Activated CD8-positive, alpha-beta memory T cell treated with anti-CD3 and anti-CD28 coated beads, Interleukin-2, amount 10 ng/mL, durations not matched to agents 7 days and 5 days (primary cell): ENCODE measurements around the gene TMEM30A. TPM values are rescaled to one million over a fixed set of nuclear protein-coding genes. Genes with fewer than 3 reads are reported as not detected.

Experiments
- ATAC-seq: fragments of 150-1000 bp; cut with Tn5 transposase; one replicate; pipeline ENCODE4 v1.10.0; 2021; ENCODE audit warnings: moderate library complexity
- CTCF ChIA-PET: fragments of 350-600 bp; sonication (Branson Sonifier 250); formaldehyde crosslinking; loops from one replicate; lab custom pipeline; 2021; ENCODE audit warnings: antibody characterized with exemption; lab: Charles Lee
- DNase-seq: peaks from one replicate; pipeline ENCODE4 v3.0.0-alpha.2; 2020
- H3K27ac Mint-ChIP-seq: one replicate; pipeline ENCODE4 v1.8.0; 2021; ENCODE audit warnings: mild to moderate bottlenecking, mixed read lengths
- H3K27me3 Mint-ChIP-seq: one replicate; pipeline ENCODE4 v1.8.0; 2021; ENCODE audit warnings: mixed read lengths
- H3K36me3 Mint-ChIP-seq: one replicate; pipeline ENCODE4 v1.8.0; 2021; ENCODE audit warnings: mild to moderate bottlenecking, mixed read lengths
- H3K4me1 Mint-ChIP-seq: one replicate; pipeline ENCODE4 v1.8.0; 2021; ENCODE audit warnings: mixed read lengths
- H3K4me3 Mint-ChIP-seq: one replicate; pipeline ENCODE4 v1.8.0; 2021; ENCODE audit warnings: mild to moderate bottlenecking, moderate library complexity, mixed read lengths
- H3K9me3 Mint-ChIP-seq: one replicate; pipeline ENCODE4 v1.8.0; 2022; ENCODE audit warnings: low read depth, mixed read lengths
- total RNA-seq, 2 experiments: library from RNA; stranded (reverse); gene quantifications; one replicate each; pipeline ENCODE4 v1.2.3, GENCODE V29; 2021

TMEM30A gene
- total RNA-seq, 2 experiments from 2014 or later: 39.9 to 54.4 TPM

DNA sequence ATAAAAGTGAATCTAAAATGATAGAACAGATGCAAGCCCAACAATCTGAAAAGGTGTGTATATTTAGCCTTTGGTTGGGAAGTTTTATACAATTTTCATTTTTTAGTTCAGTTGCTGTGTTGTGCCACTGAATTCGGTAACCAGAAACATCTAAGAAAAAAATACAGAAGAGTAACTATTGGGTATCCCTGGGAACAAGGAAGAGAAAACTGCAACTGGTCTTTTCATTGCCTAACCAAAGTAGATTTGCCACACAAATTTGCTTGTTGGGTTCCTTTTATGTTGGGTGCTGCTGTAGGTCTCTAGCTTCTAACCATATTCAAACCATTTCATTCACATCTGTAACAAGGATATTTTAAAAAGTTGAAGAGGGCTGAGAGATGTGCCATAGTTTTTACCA is 2.8 kb upstream of the TMEM30A start:
- peaks cover 32% of the 10 kb centered on the region for H3K4me1 Mint-ChIP-seq
- H3K27ac Mint-ChIP-seq: peak overlapping the region; percentile 54
- no peak for ATAC-seq
- peak overlapping the region; percentile 9 for H3K4me3 Mint-ChIP-seq
- CTCF ChIA-PET: no interaction called here
- H3K27me3 Mint-ChIP-seq: no peaks in the 10 kb centered on the region
- peaks cover 8% of the 10 kb centered on the region for H3K36me3 Mint-ChIP-seq
- no peak for DNase-seq
- no peaks in the 10 kb centered on the region for H3K9me3 Mint-ChIP-seq

DNA sequence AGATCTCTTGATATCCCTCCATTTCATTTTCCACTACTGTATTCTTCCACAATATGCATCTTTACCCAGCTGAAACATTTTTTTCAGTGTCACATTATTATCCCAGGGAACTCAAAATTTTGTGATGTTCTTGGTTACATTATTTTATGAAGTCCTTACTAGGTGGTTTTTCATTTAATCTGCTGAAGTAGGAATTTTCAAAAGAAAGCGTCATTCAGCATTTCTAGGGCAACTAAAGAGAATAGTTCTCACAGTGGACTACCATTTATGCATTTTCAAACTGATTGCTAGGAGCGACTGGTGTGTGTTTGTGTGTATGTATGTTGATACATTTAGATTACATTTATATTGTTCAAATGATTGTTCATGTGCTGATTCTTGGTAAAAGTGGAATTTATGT is 2.4 kb upstream of the TMEM30A start:
- DNase-seq: no peak
- CTCF ChIA-PET: no interaction called here
- Mint-ChIP-seq H3K4me3 (no peak overlapping the region), H3K27ac (peak overlapping the region; percentile 7), H3K27me3 (no peaks in the 10 kb centered on the region), H3K4me1 (peaks cover 36% of the 10 kb centered on the region), H3K9me3 (no peaks in the 10 kb centered on the region), H3K36me3 (peaks cover 8% of the 10 kb centered on the region)
- ATAC-seq: no peak

DNA sequence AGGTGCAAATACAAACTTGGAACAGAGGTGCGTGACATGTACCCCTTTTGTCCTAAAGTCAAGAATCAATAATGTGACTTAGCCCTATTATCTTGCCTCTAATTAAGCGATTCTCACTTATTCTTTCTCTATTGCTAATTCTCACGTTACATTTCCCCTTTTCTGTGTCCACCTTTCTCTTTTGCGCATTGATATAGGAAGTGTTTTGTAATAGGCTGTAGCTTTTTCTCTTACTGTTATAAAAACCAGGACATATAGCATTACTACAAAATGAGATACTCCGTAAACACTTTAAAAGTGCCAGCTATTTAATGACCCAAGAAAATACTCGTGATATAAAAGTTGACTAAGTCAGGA is 669 bp upstream of the TMEM30A start:
- ATAC-seq (no peak), DNase-seq (no peak)
- Mint-ChIP-seq H3K27me3 (no peaks in the 10 kb centered on the region), H3K4me3 (no peak overlapping the region), H3K36me3 (peaks cover 8% of the 10 kb centered on the region), H3K9me3 (no peaks in the 10 kb centered on the region), H3K4me1 (peaks cover 43% of the 10 kb centered on the region), H3K27ac (no peak overlapping the region)
- CTCF ChIA-PET: interaction anchor here (1.3 to 1.9 kb wide), 2 partner anchors 9 to 17 kb away, joined by 6 read pairs; no protein-coding TSS in a partner anchor

DNA sequence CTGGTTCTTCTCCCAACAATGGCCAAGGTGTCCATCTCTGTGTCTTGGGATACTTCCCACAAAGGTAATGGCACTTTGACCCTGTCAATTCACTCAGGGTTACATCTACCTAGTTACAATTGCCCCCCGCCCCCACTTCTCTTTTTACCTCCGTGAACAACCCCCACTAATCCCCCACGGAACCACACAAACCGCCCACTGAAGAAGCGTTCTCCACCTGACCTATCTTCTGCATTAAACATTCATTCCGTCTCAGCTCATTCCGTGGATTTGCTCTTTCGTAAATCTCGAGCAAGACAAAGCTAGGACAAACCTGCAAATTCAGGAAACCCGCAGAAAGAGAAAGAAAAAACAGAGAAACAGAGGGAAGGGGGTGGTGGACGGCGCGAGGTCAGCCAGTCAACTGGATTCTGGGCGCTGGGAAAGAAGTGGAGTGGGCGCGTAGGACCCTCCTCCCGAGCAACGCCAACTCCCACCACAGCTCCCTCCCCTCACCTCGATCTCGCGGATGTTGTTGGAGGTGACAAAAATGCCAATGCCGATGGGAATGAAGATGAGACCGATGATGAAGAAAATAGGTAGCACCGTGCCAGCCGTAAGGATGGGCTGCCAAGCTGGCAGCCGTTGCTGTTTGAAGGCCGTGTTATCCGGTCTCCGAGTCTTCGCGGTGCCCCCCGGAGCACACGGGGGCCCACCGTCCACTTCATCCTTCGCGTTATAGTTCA is 523 bp downstream of the TMEM30A start:
- ATAC-seq: no peak
- Mint-ChIP-seq H3K4me1 (peaks cover 51% of the 10 kb centered on the region), H3K4me3 (no peak overlapping the region), H3K27ac (no peak overlapping the region), H3K9me3 (no peaks in the 10 kb centered on the region), H3K36me3 (peaks cover 6% of the 10 kb centered on the region), H3K27me3 (no peaks in the 10 kb centered on the region)
- CTCF ChIA-PET: interaction anchor here (0.8 to 1.9 kb wide), 7 partner anchors 8 to 40 kb away, joined by 4 to 6 read pairs (median 5); partner anchors contain the start of gene COX7A2
- DNase-seq: peak; percentile 53

DNA sequence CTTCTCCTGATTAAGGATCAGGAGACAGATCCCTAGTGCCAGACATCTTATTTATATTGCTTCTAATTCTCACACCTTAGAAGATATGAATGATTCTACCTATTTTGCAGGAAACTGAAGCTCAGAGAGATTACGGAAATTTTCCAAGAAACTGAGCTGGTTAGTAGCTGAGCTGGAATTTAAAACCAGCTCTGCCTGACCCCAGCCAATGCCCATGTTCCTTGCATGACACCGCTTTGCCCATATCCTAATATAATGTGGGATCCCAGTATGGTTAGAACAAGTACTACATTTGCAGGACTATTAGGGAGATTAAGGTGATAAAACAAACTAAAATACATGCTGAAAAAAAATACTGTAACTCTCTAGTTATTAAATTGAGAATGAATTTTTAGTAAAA is 1.9 kb downstream of the TMEM30A start:
- H3K4me1 Mint-ChIP-seq: peaks cover 56% of the 10 kb centered on the region
- H3K4me3 Mint-ChIP-seq: no peak overlapping the region
- CTCF ChIA-PET: interaction anchor here (1.0 to 1.9 kb wide), 4 partner anchors 14 to 40 kb away, joined by 3 to 5 read pairs (median 4); no protein-coding TSS in a partner anchor
- peak overlapping the region; percentile 48 for H3K27ac Mint-ChIP-seq
- no peaks in the 10 kb centered on the region for H3K27me3 Mint-ChIP-seq
- H3K36me3 Mint-ChIP-seq: peaks cover 8% of the 10 kb centered on the region
- DNase-seq: no peak
- ATAC-seq: no peak
- H3K9me3 Mint-ChIP-seq: no peaks in the 10 kb centered on the region

DNA sequence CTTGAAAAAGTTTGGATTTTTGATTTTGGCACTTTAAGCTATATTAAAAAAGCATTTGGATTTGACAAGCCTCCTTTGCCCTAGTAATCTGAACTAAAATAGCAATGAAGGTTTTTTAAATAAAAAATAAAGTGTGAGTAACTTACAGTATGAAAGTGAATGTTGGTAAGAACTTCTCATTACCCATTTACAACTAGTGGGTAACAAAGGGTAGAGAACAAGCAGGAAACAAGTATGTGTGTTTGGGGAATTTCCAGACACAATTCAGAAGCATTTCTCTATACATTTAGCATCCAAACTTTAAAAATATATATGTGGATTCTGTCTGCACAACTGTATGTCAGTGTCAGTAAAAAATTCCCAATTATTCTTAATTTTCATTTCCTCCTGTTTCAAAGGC is 2.9 kb downstream of the TMEM30A start:
- CTCF ChIA-PET: interaction anchor here (1.0 to 1.2 kb wide), 2 partner anchors 13 to 39 kb away, joined by 4 to 5 read pairs; no protein-coding TSS in a partner anchor
- Mint-ChIP-seq H3K4me3 (peak overlapping the region; percentile 50), H3K36me3 (peaks cover 13% of the 10 kb centered on the region), H3K27ac (no peak overlapping the region), H3K4me1 (peaks cover 49% of the 10 kb centered on the region), H3K27me3 (no peaks in the 10 kb centered on the region), H3K9me3 (no peaks in the 10 kb centered on the region)
- no peak for DNase-seq
- no peak for ATAC-seq

DNA sequence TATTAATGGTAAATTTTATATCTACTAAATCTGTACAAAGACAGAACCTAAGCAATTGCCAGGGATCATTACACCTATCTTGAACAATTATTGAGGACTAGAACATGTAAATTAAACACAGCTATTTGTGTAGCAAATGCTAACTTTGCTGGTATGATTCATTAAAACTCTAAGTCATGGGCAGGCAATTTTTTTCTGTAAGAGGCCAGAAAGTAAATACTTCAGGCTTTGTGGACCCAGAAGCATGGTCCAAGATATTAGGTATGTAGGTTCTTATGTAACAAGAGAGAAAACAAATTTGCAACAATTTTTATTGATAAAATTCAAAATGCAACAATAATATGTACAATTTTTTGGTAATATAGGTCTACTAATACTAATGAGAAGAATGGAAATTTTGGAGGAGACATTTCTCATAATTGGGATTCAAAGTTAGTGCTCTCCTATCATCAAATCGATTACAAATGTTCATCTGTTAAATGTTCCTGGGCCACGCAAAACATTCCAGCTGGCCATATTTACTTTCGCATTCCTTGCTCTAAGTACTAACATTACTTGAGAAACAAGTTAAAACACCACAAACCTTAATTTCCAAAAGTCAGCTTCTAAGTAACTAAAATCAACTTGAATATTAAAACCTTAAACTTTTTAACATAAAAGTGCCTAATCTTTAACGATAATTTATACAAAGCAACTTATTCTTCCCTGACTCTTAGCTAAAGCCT is 4.3 kb downstream of the TMEM30A start:
- CTCF ChIA-PET: interaction anchor here (0.7 to 1.3 kb wide), 3 partner anchors 10 to 14 kb away, joined by 3 to 4 read pairs (median 3); no protein-coding TSS in a partner anchor

DNA sequence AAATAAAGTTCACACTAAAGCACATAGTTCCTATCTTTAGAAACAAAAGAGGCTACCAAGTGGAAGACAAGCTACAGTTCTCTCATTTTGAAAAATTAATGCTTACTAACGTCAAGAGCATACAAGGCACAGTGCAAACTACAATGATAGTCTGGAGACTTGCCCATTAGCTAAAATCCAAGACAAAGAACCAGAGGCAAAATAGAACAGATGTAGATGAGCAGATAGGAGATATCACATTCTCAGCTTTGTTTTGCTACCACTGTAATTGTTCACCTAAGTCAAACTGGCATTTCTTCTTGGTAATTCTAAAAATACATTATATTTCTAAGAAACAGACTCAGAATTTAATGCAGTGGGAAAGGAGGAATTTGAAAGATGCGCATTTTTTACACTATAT is 5.2 kb downstream of the TMEM30A start:
- H3K4me1 Mint-ChIP-seq: peaks cover 54% of the 10 kb centered on the region
- H3K36me3 Mint-ChIP-seq: peaks cover 31% of the 10 kb centered on the region
- H3K4me3 Mint-ChIP-seq: no peak overlapping the region
- no peaks in the 10 kb centered on the region for H3K27me3 Mint-ChIP-seq
- ATAC-seq: no peak
- CTCF ChIA-PET: interaction anchor here (1.2 to 1.3 kb wide), 3 partner anchors 10 to 23 kb away, joined by 3 to 4 read pairs (median 4); no protein-coding TSS in a partner anchor
- no peak overlapping the region for H3K27ac Mint-ChIP-seq
- no peak for DNase-seq
- peaks cover 5% of the 10 kb centered on the region for H3K9me3 Mint-ChIP-seq

More for the DNA sequence above, 4.3 kb downstream of the TMEM30A start:
- peaks cover 24% of the 10 kb centered on the region for H3K36me3 Mint-ChIP-seq
- H3K4me1 Mint-ChIP-seq: peaks cover 49% of the 10 kb centered on the region
- no peaks in the 10 kb centered on the region for H3K27me3 Mint-ChIP-seq
- ATAC-seq (no peak), DNase-seq (no peak)
- H3K9me3 Mint-ChIP-seq: peaks cover under 1% of the 10 kb centered on the region
- no peak overlapping the region for H3K27ac Mint-ChIP-seq
- H3K4me3 Mint-ChIP-seq: no peak overlapping the region

DNA sequence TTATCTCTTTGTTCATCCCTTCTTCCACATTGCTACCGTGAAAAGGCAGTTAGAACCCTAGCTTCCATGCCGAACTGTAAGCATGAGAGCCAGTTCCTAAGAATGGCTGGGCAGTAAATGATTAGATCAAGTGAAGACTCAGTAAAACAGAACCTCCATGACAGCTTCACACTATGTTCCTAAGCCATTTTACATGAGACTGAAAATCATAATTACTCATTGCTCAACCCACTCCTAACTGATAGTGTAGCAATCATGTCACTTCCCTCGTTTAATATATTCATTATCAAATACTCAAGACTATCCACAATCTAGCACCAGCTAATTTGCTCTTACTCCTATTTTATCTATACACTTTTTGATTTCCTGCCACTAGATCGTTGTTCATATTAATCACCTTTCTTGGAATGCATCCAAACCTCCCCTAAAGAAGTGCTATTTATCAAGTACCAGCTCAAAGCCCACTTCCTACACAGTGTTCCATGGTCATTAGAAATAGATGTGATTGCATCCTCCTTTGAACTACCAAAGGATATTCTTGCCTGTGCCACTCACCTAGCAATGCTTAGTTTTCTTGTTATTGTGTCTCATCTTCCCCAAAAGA is 6.0 kb downstream of the TMEM30A start:
- CTCF ChIA-PET: interaction anchor here (1.0 to 1.3 kb wide), 5 partner anchors 9 to 68 kb away, joined by 3 to 4 read pairs (median 4); no protein-coding TSS in a partner anchor
- Mint-ChIP-seq H3K27ac (no peak overlapping the region), H3K4me1 (peaks cover 54% of the 10 kb centered on the region), H3K36me3 (peaks cover 39% of the 10 kb centered on the region), H3K27me3 (no peaks in the 10 kb centered on the region), H3K4me3 (no peak overlapping the region), H3K9me3 (peaks cover 9% of the 10 kb centered on the region)
- no peak for DNase-seq
- ATAC-seq: no peak

DNA sequence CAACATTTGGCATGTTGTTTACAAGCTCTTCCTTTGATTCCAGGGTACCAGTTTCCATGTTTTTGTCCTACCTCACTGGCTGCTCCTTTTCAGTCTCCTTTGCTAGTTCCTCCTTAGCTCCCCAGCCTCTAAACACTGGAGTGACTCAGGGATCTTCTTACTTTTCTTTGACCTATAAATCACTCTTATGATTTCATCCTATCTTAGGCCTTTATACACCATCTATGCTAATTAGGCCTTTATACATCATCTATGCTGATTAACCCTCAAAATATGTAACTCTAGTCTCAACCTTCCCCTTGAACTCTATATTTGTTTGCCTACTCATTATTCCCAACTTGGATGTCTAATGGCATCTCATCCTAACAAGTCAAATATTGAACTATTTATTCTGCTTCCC is 9.5 kb downstream of the TMEM30A start:
- no peak for DNase-seq
- peaks cover 13% of the 10 kb centered on the region for H3K9me3 Mint-ChIP-seq
- CTCF ChIA-PET: interaction anchor here (1.7 to 2.0 kb wide), 2 partner anchors 8 to 10 kb away, joined by 6 to 9 read pairs; partner anchors contain the start of gene TMEM30A
- no peak overlapping the region for H3K4me3 Mint-ChIP-seq
- H3K27ac Mint-ChIP-seq: no peak overlapping the region
- peaks cover 51% of the 10 kb centered on the region for H3K4me1 Mint-ChIP-seq
- no peaks in the 10 kb centered on the region for H3K27me3 Mint-ChIP-seq
- no peak for ATAC-seq
- peaks cover 67% of the 10 kb centered on the region for H3K36me3 Mint-ChIP-seq

DNA sequence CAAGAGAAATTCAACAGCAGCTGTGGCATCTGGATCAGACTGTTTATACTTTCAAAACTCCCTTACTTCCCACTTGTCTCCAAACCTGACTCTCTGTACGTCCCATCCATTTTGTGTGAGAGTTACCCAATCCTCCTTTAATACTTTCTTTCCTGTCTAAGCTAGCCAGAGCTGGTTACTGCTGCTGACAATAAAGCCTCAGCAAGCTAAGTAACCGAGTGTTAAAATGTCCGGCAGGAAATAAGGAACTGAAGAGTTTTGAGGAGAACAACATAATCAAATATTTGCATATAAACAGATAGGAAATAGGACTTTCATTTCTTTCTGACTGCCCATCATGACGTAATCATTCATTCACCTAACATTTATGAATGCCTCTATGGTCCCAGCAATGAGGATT is 11.6 kb downstream of the TMEM30A start:
- H3K4me1 Mint-ChIP-seq: peaks cover 41% of the 10 kb centered on the region
- DNase-seq: no peak
- no peaks in the 10 kb centered on the region for H3K27me3 Mint-ChIP-seq
- peak overlapping the region; percentile 30 for H3K27ac Mint-ChIP-seq
- H3K4me3 Mint-ChIP-seq: no peak overlapping the region
- peaks cover 13% of the 10 kb centered on the region for H3K9me3 Mint-ChIP-seq
- no peak for ATAC-seq
- CTCF ChIA-PET: no interaction called here
- H3K36me3 Mint-ChIP-seq: peaks cover 64% of the 10 kb centered on the region

DNA sequence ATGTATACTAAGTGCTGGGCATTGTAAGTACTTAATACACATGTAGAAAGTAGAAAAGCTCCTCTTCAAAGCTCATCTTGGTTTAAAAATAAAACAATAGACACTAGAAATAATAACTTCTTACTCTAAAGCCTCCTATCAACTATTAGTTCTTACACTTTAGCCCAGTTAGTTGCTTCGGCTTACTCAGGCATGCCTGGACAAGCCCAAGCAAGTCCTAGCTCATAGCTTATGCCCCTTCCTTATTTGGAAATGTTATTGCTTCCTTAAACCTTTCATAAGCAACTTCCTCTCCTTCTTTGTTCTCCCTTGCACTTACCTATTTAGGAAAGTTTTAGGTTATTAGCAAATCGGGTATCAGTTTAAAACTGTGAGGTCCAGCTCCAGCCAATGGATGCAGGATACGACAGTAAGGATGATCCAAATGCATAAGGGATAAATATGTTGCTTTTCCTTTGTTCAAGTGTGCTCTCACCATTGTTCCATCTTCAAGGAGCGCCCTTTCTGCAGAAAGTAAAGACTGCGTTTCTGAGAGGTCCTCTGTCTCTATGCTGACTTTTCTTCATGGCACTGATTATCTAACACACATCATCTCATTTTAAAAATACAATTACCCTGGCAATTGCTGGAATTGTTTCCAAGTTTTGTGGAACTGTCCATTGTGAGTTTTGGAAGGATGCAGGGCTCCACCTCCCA is 12.3 kb downstream of the TMEM30A start:
- H3K4me1 Mint-ChIP-seq: peaks cover 44% of the 10 kb centered on the region
- H3K4me3 Mint-ChIP-seq: no peak overlapping the region
- peaks cover 13% of the 10 kb centered on the region for H3K9me3 Mint-ChIP-seq
- CTCF ChIA-PET: no interaction called here
- peak overlapping the region; percentile 30 for H3K27ac Mint-ChIP-seq
- no peaks in the 10 kb centered on the region for H3K27me3 Mint-ChIP-seq
- ATAC-seq (no peak), DNase-seq (no peak)
- H3K36me3 Mint-ChIP-seq: peaks cover 64% of the 10 kb centered on the region

DNA sequence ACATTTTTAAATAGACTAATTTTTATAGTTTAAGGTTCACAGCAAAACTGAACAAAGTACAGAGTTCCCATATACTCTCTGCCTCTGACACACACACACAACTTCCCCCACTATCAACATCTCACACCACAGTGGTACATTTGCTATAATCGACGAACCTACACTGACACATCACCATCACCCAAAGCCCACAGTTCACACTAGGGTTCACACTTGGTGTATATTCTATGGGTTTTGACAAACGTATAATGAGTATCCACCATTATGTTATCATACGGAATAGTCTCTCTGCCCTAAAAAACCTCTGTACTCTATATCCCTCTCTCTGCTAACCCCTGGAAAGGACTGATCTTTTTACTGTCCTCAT is 15.6 kb downstream of the TMEM30A start:
- Mint-ChIP-seq H3K4me1 (peaks cover 34% of the 10 kb centered on the region), H3K4me3 (no peak overlapping the region), H3K27me3 (no peaks in the 10 kb centered on the region), H3K36me3 (peaks cover 36% of the 10 kb centered on the region), H3K27ac (no peak overlapping the region), H3K9me3 (peaks cover 7% of the 10 kb centered on the region)
- CTCF ChIA-PET: interaction anchor here (1.2 to 1.5 kb wide), 2 partner anchors 10 to 13 kb away, joined by 3 to 4 read pairs; no protein-coding TSS in a partner anchor
- ATAC-seq (no peak), DNase-seq (no peak)
